NCI-H748 (cell line): ENCODE measurements around the gene CYGB.
"Not testable (repeated sequence)": the region's sequence is repeated elsewhere in the genome, so short reads cannot be mapped to it uniquely, and the experiment has no call there.

Experiments
- DNase-seq: peaks from one replicate; lab custom pipeline; 2025; ENCODE audit not compliant: unreplicated experiment; lab: John Stamatoyannopoulos, UW

The CYGB gene

DNA sequence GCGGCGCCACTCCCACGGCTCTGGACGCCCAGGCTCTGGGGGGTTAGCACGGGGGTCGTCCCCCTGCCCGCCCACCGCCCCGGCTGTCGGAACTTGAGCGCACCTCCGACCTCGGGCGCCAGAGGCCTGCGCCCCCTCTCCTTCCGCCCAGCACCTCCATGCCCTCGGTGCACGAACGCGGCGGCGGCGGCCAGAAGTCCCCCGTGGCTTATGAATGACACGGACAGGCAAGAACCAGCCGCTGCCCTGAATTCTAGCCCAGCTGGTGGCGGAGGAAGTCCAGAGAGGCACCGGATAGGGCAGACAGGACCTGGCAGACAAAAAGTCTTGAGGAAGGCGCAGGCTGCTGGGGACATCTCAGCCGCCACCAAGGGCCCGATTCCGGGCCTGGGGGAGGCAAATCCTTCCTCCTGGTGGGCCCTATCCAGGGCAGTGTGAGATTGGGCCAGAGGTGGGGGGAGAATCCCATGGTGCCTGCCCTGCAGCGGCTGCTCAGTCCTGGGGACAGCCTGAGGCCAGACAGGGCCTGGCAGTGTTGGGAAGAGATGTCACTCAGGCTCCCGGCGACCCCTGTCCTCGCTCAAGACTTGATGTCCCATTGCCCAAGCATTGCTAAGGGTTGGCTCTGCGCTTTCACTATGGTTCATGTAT lies 897 bp upstream of the CYGB start:
- no peak for DNase-seq

- no peak for DNase-seq
Measured at GRCh38 chr17:76537288-76537577, 276 bp downstream of the CYGB start.

DNA sequence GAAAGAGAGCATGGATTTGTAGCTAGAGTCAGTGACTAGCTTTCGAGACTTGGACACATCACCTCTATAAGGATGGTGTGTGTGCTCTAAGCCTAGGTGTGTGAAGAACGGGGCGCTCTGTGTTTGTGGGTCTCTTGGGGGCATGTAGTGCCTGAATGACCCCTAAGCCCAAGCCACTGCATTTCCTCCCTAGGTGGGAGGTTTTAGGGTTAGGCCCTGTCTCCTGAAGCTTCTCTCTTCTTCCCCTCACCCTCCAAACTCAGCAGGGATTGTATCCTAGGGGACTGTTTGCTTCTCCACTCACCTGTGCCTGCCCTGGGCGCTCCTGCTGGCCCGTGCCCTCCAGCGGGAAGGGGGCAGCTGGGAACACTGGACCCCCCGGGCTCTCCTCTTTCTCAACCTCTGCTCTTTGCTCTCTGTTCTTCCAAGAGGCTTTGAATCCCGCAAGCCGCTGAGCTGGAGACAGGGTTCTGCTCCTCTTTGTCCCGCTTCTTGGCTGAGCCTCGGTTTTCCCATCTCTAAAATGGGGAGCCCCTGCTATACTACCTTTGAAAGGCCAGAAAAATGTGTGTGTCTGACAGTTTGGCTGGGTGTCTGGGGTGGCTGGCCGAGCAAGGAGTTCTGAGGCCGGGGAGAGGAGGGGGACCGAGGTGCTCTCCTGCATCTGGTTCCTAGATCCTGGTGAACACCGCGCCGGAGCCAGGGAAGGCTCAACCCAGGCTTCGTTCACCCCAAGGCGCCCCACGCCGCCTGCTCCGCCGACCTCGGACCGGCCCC lies 810 bp downstream of the CYGB start:
- no peak for DNase-seq

DNA sequence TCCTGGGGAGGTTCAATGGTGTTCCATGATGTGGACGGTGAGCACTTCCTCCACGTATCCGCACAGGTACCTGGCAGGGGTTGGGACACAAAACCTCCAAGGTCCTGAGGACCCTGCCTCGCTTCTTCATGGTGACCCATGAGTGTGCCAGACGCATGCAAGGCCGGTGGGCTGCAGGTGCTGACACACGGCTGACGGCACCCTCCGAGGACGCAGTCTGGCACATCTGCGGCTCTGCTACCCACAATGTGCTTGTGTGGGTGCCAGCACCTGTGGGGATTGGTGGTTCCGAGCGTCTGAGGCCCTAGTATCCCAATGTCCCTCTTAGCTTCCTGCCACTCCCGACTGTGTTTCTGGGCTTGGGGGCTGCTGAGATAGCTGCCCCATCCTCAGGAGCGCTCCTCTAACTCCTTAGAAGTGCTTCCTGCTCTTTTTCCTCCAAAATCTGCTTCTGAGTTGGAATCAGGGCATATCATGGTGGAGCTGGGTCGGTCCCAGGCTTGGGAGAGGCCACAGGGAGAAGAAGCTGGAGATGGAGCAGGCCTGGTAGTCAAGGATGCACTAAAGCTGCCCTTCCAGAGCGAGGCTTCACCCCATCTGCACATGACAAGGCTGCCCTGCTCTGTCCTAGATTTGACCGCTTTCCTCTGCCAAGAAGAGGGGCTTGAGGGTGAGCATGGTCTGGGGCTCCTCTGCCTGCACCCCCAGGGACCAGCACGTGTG lies 1.6 kb downstream of the CYGB start:
- no peak for DNase-seq

- DNase-seq: no peak
Measured at GRCh38 chr17:76534831-76535732, 2.4 kb downstream of the CYGB start.

GRCh38 chr17:76533640-76534359 lies 3.7 kb downstream of the CYGB start:
- not testable (repeated sequence) for DNase-seq

DNA sequence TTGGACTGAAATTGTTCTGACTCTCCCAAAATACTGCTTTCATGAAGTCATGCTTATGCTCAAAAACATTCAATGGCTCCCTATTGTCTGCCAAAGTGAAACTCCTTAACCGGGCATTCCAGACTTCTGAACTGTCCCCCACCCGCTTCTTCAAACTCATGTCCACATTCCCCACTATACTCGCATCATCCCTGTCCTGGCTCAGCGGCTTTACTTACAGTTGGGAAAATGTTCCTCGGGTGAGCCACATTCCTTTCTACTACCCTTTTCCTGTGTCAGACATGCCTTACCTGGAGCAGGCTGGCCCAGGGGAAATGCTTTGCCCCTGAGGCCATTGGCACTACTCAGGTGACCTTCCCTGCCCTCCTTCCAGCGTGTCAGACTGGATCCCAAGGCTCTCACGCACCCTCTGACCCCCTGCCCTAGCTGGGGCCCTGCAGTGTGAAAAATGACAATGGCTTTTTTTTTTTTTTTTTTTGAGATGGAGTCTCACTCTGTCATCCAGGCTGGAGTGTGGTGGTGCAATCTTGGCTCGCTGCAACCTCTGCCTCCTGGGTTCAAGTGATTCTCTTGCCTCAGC lies 5.3 kb downstream of the CYGB start:
- no peak for DNase-seq

GRCh38 chr17:76531486-76532038 lies 5.9 kb downstream of the CYGB start:
- no peak for DNase-seq

DNA sequence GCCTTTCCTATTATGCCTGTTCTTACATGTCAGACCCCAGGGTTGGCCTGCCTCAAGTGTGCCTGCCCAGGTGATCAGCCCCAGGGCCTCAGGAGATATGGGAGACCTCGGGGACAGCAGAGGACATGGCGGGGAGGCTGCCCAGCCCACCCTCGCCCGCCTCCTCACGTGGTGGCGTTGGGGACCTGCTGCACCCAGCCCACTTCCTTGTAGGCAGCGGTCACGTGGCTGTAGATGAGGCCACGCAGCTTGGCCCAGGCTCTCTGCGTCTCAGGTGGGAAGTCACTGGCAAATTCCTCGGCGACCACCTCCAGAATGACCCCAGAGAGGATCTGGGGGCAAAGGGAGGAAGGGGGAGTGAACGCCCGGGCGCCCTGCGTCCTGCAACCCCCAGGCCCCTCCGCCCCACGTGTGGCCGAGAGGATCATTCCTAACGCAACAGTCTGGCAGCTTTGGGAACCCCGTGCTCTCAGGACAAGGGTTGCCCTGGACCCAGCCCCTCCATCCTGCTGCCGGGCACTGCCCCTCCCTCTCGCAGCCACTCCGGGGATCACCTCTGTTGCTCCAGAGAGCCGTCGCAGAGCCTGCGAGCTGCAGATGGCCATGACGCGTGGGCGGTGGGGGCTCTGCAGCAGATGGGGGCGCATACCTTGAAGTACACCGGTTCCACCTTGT lies 6.6 kb downstream of the CYGB start:
- no peak for DNase-seq

GRCh38 chr17:76530095-76530723 lies 7.3 kb downstream of the CYGB start:
- no peak for DNase-seq

GRCh38 chr17:76529224-76530094 lies 8.1 kb downstream of the CYGB start:
- DNase-seq: no peak

GRCh38 chr17:76528528-76529223 lies 8.8 kb downstream of the CYGB start:
- no peak for DNase-seq

GRCh38 chr17:76528156-76528527 lies 9.4 kb downstream of the CYGB start:
- no peak for DNase-seq

- DNase-seq: no peak
Measured at GRCh38 chr17:76527430-76528111, 9.9 kb downstream of the CYGB start.

- DNase-seq: not testable (repeated sequence)
Measured at GRCh38 chr17:76527016-76527415, 10.5 kb downstream of the CYGB start.

GRCh38 chr17:76525513-76525833 lies 12.0 kb downstream of the CYGB start:
- DNase-seq: not testable (repeated sequence)
